Muscle layer of colon (tissue), 2 donors: ENCODE results near the gene CALN1.
"Not testable (repeated sequence)": the region's sequence is repeated elsewhere in the genome, so short reads cannot be mapped to it uniquely, and the experiment has no call there.

ENCODE experiments used
- H3K27ac ChIP-seq: one replicate; pipeline ENCODE4 v1.7.0; 2013; ENCODE audit warnings: low read depth, mild to moderate bottlenecking, low read length, moderate library complexity
- H3K27me3 ChIP-seq, 2 donors: one replicate each; pipeline ENCODE4 v1.7.0; 2013; ENCODE audit warnings: low read length in 2 of 2, mild to moderate bottlenecking in 2 of 2; ENCODE audit not compliant: insufficient read depth in 2 of 2, control insufficient read depth in 1 of 2
- H3K36me3 ChIP-seq: one replicate; pipeline ENCODE4 v1.7.0; 2013; ENCODE audit warnings: mild to moderate bottlenecking, low read length; ENCODE audit not compliant: insufficient read depth
- H3K4me1 ChIP-seq: one replicate; pipeline ENCODE4 v1.7.0; 2013; ENCODE audit warnings: mild to moderate bottlenecking, low read length; ENCODE audit not compliant: insufficient read depth
- H3K4me3 ChIP-seq, 2 donors: one replicate each; pipeline ENCODE4 v1.7.0; 2013; ENCODE audit warnings: low read length in 2 of 2, low read depth in 1 of 2, mild to moderate bottlenecking in 1 of 2, moderate library complexity in 1 of 2
- H3K9ac ChIP-seq: one replicate; pipeline ENCODE4 v1.7.0; 2013; ENCODE audit warnings: low read length
- H3K9me3 ChIP-seq: one replicate; pipeline ENCODE4 v1.7.0; 2013; ENCODE audit warnings: mild to moderate bottlenecking, low read length
- donor health status: abdominal sarcoma.
- donor health status: Adenocarcinoma of cecum.

The CALN1 gene

DNA sequence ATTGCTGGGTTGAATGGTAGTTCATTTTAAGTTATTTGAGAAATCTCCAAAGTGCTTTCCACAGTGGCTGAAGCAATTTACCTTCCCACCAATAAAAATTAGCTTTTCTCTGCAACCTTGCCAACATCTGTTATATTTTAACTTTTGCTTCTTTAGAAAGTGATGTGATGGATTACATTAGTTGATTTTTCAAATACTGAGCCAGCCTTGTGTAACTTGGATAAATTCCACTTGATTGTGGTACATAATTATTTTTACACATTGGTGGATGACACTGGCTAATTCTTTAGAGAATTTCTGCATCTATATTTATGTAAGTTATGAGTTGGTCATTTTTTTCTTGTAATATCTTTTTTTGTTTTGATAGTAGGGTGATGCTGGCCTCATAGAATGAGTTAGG is 646.1 kb downstream of the CALN1 start:
- peaks cover 5% of the 10 kb centered on the region for H3K9me3 ChIP-seq
- no peaks in the 10 kb centered on the region for H3K36me3 ChIP-seq
- no peaks in the 10 kb centered on the region for H3K27me3 ChIP-seq
- no peak overlapping the region for H3K4me3 ChIP-seq
- no peak overlapping the region for H3K27ac ChIP-seq
- no peaks in the 10 kb centered on the region for H3K4me1 ChIP-seq
- no peak overlapping the region for H3K9ac ChIP-seq

DNA sequence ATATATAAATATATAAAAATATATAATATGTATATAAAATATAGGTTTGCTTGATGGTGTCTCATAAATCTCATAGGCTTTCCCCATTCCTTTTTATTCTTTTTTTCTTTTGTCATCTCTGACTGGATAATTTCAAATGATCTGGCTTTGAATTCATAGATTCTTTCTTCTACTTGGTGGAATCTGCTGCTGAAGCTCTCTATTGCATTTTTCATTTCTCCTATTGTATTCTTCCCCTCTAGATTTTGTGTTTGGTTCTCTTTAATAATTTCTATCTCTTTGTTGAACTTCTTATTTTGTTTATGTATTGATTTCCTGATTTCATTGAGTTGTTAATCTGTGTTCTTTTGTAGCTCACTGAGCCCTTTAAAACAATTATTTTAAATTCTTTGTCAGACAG is 650.8 kb downstream of the CALN1 start:
- Histone ChIP-seq H3K4me3 (no peak overlapping the region), H3K9me3 (peaks cover 5% of the 10 kb centered on the region), H3K36me3 (no peaks in the 10 kb centered on the region), H3K27me3 (no peaks in the 10 kb centered on the region), H3K27ac (no peak overlapping the region), H3K4me1 (no peaks in the 10 kb centered on the region), H3K9ac (no peak overlapping the region)

DNA sequence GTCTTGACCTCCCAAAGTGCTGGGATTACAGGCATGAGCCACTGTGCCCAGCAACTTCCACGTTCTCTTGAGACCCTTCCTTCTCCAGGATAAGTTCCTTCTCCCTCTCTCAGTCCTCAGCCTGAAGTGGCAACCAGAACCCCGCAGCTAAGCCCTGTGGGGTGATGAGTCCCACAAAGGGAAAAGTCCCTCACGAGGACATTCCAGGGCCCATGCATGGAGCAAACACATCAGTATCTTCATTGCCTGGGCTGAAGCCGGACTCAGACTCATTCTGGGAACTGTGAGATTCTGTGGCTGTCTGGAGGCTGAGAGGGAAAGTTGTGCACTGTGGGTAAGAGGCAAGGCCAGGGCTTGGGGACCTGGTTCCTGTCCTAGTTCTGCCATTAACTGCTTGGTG is 657.3 kb downstream of the CALN1 start:
- Histone ChIP-seq H3K27ac (no peak overlapping the region), H3K4me3 (no peak overlapping the region), H3K27me3 (peaks cover 0 to 20% of the 10 kb centered on the region in 2 donors), H3K36me3 (no peaks in the 10 kb centered on the region), H3K4me1 (no peaks in the 10 kb centered on the region), H3K9me3 (no peaks in the 10 kb centered on the region), H3K9ac (no peak overlapping the region)

DNA sequence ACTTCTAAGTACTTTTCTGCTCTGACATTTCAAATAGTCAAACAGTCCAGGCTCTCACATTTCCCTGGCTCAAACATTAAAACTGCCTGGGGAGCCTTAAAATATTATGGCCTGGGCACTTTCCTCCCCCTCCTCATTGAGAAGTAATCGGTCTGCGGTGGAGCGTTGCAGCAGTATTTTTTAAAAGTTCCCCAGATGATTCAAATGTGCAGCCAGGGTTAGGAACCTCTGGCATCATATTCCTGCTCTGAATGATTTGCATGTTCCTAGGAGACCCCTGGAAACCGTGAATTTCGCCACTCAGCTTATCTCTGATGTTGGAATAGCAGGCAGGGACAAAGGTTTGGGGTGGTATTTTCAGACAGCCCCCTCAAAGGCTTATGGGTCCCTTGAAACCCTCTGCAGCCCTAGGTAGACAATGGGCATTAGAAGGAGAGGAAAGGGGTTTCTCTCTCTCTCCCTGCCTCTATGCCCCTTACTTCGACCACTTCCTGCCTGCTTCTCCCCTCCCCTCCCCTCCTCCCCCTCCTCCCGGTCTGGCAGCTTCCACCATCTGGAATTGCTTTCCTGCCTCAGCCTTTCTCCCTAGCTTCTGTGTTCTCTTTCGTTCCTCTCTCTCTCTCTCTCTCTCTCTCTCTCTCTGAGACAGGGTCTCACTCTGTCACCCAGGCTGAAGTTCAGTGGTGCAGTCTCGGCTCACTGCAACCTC is 658.0 kb downstream of the CALN1 start:
- peaks cover 0 to 20% of the 10 kb centered on the region in 2 donors for H3K27me3 ChIP-seq
- H3K9ac ChIP-seq, result no peak overlapping the region

DNA sequence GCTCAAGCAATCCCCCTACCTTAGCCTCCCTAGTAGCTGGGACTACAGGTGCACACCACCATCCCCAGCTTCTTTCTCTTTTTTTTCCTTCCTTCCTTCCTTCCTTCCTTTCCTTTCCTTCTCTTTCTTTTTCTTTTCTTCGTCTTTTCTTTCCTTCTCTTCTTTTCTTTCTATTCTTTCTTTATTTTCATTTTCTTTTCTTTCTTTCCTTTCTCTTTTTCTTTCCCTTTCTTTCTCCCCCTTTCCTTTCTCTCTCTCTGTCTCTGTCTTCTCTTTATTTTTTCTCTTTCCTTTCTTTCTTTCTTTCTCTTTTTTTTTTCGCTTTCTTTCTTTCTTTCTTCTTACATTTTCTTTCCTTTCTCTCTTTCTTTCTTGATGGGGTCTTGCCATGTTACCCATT is 658.9 kb downstream of the CALN1 start:
- H3K27ac ChIP-seq, result no peak overlapping the region
- H3K4me1 ChIP-seq, result no peaks in the 10 kb centered on the region
- H3K9me3 ChIP-seq, result no peaks in the 10 kb centered on the region
- peaks cover 0 to 20% of the 10 kb centered on the region in 2 donors for H3K27me3 ChIP-seq
- no peak overlapping the region for H3K9ac ChIP-seq
- no peak overlapping the region for H3K4me3 ChIP-seq
- no peaks in the 10 kb centered on the region for H3K36me3 ChIP-seq

More for the DNA sequence above, 658.0 kb downstream of the CALN1 start:
- Histone ChIP-seq H3K36me3 (no peaks in the 10 kb centered on the region), H3K4me1 (no peaks in the 10 kb centered on the region), H3K4me3 (no peak overlapping the region), H3K9me3 (no peaks in the 10 kb centered on the region), H3K27ac (no peak overlapping the region)

DNA sequence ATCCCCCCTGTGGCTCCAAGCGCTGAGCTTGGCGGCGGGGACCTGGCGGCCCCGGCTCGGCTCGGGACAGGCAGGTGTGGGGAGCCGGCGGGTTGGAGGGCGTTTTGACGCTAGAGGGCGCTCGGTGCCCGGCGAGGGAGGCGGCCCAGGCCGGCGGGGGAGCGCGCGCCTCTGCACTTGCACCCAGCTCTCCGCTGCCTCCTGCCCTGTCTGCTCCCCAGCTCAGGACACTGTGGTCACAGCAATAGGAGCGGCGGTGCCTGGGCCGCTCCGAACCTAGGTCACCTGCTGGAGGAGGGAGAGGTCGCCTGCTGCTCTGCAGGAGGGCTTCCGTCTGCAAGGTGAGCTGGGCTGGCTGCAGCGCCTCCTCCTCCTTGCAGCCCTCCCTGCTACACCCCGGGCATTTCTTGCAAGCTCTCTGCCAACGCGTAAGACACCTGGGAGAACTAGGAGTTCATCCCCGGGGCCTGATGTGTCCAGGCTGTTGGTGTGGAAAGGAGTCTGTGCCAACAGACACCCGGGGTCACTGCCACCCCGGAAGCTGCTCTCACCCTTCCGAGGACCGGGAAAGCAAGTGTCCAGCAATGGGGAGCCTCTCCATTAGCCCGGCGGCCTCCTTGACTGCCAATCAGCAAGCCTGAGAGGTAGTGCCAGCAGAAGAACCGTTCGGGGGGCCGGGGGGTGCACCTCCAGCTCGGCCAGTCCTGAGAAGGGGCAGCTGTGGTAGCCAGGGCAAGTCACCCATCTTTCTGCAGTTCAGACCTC is 659.8 kb downstream of the CALN1 start:
- Histone ChIP-seq H3K36me3 (no peaks in the 10 kb centered on the region), H3K9ac (no peak overlapping the region), H3K4me1 (no peaks in the 10 kb centered on the region), H3K9me3 (no peaks in the 10 kb centered on the region), H3K27me3 (peaks cover 0 to 20% of the 10 kb centered on the region in 2 donors), H3K27ac (no peak overlapping the region), H3K4me3 (no peak overlapping the region)

DNA sequence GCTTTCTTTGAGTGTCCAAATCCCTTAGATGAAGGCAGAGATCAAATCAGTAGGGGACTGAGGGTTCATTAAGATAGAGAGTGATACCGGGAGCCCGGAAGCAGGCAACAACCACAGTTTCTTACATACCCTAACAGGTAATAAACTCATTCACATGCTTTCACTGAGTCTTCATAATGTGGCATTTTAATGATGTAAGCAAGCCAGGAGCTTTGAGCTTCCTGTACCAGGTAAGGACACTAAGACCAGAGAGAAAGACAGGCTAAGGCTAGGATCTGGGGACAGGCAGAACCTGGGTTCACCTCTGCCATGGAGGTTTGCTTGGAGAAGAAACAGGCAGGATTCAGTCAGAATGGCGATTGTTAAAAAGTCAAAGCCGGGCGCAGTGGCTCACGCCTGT is 661.8 kb downstream of the CALN1 start:
- H3K27ac ChIP-seq, result no peak overlapping the region
- no peak overlapping the region for H3K4me3 ChIP-seq
- no peaks in the 10 kb centered on the region for H3K9me3 ChIP-seq
- no peak overlapping the region for H3K9ac ChIP-seq
- H3K4me1 ChIP-seq, result no peaks in the 10 kb centered on the region
- H3K27me3 ChIP-seq, result peaks cover 0 to 20% of the 10 kb centered on the region in 2 donors
- no peaks in the 10 kb centered on the region for H3K36me3 ChIP-seq

DNA sequence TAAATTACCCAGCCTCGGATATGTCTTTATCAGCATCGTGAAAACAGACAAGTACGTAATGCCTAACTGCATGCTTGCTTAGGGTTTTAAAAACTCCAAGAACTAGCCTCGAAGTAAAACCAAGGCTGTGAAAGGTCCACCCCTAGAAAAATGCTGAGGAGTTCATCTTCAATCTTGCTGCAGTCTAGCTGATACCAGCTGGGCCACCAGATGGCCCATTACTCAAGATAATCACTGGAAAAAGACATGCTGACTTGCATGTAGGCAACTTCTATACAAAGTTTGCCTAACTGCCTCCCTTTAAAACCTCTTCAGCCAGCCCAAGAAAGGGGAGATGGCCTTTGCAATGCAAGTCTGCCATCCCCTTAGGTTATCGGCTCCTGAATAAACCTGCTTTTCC is 666.1 kb downstream of the CALN1 start:
- no peaks in the 10 kb centered on the region for H3K4me1 ChIP-seq
- H3K27me3 ChIP-seq, result no peaks in the 10 kb centered on the region
- no peaks in the 10 kb centered on the region for H3K36me3 ChIP-seq
- H3K9ac ChIP-seq, result no peak overlapping the region
- no peak overlapping the region for H3K27ac ChIP-seq
- no peaks in the 10 kb centered on the region for H3K9me3 ChIP-seq
- no peak overlapping the region for H3K4me3 ChIP-seq

DNA sequence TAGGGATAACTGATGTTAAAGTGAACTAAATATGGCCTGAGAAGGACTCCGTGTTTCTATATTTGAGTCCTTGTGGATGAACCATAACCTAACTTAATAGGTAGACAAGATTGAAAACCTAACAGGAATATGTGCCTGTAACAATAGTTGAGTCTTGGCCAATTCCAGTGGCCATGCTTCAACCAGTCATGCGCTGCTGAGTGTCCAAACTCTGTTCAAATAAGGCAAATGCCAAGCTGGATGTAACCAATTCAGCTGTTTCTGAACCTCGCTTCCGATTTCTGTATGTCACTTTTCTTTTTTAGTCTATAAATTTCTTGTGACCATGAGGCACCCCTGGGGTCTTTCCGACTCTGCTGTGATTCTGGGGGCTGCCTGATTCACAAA is 672.0 kb downstream of the CALN1 start:
- Histone ChIP-seq H3K4me3 (no peak overlapping the region), H3K4me1 (no peaks in the 10 kb centered on the region), H3K9me3 (no peaks in the 10 kb centered on the region), H3K9ac (no peak overlapping the region), H3K27me3 (no peaks in the 10 kb centered on the region), H3K27ac (no peak overlapping the region), H3K36me3 (no peaks in the 10 kb centered on the region)

DNA sequence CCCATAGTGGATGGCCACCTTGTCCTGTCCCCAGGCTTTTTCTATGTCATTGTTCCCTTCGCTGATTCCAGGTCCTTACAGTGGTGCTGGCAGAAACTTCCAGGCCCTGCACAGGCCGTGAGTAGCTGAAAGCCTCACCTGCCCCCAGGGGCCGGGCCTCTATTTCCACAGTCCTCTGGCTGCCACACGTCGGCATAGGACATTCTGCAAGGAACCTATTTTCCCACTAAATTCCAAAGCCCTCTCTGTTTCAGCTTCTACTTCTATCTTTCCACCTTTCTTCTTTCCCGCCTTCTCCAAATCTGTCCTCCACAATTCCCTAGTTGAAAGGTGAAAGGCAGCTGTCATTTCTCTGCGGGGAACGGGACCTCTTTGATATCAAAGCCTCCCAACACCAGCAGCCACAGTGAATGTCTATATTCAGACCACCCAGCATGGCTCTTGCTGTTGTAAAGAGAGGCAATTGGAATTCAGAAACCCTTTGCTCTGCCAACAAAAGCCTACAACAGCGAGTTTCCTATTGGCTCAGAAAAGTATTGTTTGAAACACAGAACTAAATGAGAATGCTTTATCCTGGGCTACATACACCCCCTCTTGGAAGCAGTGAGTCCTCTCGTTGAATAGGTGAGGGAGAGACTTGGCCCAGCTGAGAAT is 672.5 kb downstream of the CALN1 start:
- H3K36me3 ChIP-seq, result no peaks in the 10 kb centered on the region
- no peak overlapping the region for H3K4me3 ChIP-seq
- H3K9me3 ChIP-seq, result no peaks in the 10 kb centered on the region
- H3K27me3 ChIP-seq, result no peaks in the 10 kb centered on the region
- no peak overlapping the region for H3K27ac ChIP-seq
- H3K9ac ChIP-seq, result no peak overlapping the region
- H3K4me1 ChIP-seq, result no peaks in the 10 kb centered on the region

DNA sequence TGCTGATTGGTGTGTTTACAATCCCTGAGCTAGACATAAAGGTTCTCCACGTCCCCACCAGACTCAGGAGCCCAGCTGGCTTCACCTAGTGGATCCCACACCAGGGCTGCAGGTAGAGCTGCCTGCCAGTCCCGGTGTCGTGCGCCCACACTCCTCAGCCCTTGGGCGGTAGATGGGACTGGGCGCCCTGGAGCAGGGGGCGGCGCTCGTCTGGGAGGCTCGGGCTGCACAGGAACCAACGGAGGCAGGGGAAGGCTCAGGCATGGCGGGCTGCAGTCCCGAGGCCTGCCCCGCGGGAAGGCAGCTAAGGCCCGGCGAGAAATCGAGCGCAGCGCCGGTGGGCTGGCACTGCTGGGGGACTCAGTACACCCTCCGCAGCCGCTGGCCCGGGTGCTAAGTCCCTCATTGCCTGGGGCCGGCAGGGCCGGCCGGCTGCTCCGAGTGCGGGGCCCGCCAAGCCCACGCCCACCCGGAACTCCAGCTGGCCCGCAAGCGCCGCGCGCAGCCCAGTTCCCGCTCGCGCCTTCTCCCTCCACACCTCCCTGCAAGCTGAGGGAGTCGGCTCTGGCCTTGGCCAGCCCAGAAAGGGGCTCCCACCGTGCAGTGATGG is 674.1 kb downstream of the CALN1 start:
- H3K9ac ChIP-seq, H3K9me3 ChIP-seq, H3K4me1 ChIP-seq, H3K27me3 ChIP-seq, H3K36me3 ChIP-seq, H3K4me3 ChIP-seq, H3K27ac ChIP-seq: not testable (repeated sequence)
